Activated naive CD4-positive, alpha-beta T cell treated with anti-CD3 and anti-CD28 coated beads, Interleukin-2, amount 50 U/mL, for 16 hours (primary cell): ENCODE measurements around the gene NINJ1.

Source experiments
- DNase-seq: peaks from one replicate; pipeline ENCODE4 v3.0.0-alpha.2; 2020

The NINJ1 gene

GRCh38 chr9:93134015-93134739 lies at the start of gene NINJ1:
NINJ1 (minus strand) TSS chr9:93134251; CDS start chr9:93134217, 34 bp downstream.
- peak; percentile 90 for DNase-seq

DNA sequence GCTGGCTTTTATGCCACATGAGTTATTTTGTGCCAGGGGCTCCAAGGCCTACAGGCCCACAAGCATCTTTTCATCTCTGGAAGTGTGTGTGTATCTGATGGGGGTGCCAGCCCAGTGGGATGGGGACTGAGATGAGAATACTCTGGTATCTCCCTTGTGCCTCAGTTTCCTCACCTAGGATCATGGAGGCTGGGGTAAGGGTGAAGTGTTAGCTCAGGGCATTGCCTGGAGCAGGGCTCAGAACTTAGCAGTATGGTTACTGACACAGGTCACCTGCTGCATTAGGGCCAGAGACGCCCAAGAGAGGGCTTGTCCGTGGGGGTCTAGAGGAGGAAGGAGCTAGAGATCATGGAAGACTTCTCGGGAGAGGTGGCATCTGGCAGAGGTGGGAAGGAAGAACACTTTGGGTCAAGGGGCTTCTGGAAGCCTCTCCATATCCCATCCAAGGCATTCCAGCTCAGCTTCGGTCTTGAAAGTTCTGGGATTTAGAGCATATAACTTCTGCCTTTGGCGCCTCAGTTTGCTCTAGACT lies 49.1 kb upstream of the NINJ1 start:
- DNase-seq: no peak

DNA sequence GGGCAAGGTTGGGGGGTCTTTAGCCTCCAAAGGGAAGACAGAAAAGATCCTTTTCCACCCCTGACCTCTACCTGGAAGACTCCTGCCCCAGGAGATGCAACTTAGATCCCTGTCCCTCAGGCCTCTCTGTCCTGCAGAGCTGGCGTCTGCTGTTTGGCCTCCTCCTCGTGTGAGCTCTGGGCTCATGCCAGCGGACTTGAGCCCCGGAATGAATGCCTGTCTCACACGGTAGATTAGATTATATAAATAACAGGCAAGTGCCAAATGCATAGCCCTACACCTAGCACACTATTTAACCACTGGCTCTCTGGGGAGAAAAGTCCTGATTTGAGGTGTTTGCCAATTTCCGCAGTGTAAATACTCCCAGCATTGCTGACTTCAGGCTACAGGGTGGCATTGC lies 48.5 kb upstream of the NINJ1 start:
- DNase-seq: no peak

GRCh38 chr9:93181672-93182435 lies 47.8 kb upstream of the NINJ1 start:
- no peak for DNase-seq

- DNase-seq: no peak
These were observed 46.9 kb upstream of the NINJ1 start for GRCh38 chr9:93180938-93181337.

DNA sequence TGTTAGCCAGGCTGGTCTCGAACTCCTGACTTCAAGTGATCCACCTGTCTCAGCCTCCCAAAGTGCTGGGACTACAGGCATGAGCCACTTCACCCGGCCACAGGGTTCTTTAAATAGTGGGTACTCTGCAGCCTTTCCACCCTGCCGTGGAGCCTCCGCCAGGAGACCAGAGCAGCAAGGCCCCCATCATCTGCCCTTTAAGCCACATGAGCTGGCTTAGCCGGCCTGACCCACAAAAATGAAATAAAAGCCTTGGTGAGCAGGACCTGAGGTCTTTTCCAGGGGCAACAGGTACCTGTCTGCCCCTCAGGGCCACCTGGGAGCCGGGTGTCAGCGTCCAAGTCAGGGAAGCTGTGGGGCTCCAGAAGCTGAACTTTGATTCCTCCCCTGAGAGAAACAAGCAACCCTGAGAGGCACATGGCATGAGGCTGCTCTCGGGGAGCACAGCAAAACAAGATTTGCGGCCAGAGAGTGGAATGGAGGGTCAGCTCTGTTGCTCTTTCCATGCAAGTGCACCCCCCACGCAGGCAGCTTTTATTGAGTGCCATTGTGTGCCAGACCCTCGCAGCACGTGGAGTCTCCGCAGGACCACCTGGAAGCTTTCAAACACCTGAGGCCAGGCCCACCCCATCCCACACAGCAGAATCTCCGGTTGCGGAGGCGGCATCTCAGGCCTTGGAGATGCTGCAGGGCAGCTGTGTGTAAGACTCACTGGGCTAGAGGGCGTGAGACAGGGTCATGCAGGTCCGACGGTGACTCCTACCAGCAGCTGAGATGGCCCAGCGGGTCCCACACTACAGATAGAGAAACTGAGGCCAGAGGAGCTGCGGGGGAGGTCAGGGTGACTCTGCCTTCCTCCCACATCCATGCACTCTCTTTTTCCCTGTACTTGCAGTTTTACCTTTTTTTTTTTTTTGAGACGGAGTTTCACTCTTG lies 45.1 kb upstream of the NINJ1 start:
- no peak for DNase-seq

DNA sequence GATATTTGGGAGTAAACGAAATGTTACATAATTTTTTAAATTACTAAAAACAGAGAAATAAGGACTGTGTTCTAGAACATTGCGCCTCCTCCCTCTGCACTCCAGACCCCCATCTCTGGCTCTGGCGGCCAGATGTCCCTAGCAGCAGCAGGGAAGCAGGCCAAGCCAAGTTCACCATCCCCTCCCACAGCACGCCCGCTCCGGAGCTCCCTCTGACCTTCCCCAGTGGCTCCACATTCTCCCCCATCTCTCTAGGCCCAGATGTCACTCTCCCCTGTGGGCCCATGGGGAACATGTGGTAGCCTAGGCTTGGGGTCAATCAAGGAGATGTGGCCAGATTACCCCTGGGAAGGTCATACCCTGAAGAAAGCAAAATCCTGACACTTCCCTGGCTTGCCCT lies 43.6 kb upstream of the NINJ1 start:
- DNase-seq: no peak

DNA sequence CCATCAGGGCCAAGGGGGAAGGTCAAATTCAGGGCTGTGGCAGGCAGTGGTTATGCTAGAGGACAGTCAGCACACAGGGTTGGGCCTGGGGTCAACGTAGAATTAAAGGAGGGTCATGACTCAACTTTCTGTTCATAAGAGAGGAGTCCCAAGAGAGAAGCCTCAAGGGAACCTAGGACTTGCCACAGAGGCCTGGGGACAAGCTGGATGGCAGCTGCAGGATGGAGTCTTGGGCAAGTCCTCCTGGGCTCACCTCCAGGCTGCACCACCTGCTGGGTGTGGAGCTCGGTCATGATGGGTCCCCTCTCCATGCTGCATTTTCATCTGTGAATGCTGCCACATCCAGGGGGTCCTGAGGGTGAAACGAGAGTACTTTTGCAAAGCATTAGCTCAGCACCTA lies 40.9 kb upstream of the NINJ1 start:
- DNase-seq: no peak

DNA sequence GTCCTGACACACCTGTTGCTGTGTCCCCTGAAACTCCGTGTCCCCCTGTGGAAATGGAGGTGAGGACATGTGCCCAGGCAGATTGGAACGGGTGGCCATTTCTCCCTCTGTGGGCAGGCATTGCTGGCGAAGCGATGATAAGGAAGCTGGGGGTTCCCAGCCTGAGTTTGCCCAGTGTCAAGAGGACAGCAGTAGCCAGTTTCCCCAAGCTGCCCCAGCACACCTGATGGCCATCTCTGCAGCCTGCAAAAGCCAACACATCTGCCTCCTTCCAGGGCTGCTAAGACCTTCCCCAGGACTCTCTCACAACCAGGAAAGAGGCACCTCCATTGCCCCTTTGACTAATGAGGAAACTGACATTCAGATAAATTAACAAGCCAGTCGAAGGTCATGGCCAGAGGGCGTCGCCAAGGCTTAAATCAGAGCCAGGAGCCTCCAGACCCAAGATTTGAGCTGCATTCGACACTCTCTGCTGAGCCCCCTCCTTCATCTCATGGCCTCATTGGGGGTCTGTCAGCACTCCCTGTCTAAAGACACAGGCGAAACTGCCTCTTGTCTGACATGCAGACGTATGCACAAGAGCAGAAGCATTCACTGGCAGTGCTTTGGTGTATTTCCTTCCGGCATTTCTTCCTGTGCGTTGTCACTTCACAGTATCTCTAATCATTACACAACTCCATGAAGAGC lies 39.5 kb upstream of the NINJ1 start:
- no peak for DNase-seq

DNA sequence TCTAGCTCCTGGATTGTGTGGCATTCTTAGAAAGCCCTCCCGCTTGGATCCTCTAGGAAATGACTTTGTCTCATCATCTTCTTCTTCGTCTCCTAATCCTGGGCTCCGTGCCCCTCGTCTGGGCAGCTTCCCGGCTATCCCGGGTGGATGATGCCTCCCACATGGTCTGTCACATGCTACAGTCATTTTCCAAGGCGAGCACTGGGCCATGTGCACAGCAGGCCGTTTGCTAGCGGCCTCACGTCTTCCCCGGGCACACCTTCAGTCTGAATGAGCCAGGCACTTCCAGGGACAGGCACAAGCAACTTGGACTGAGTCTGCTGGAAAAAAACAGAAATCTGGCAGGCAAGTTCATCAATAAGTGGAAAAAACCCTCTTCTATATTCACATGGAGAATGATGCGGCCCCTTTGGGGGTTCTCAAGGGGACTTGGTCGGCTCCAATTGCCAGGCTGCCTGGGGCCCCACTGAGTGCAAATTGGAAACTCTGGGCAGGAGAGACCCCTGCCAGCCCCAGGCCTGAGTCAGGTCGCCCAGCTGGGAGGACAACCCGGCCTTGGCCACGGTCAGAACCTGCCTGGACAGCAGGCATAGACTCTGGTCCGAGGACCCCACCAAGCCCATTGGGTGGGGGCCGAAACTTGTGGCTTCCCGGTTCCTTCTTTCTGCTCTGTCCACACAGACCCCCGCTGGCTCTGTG lies 38.8 kb upstream of the NINJ1 start:
- no peak for DNase-seq

DNA sequence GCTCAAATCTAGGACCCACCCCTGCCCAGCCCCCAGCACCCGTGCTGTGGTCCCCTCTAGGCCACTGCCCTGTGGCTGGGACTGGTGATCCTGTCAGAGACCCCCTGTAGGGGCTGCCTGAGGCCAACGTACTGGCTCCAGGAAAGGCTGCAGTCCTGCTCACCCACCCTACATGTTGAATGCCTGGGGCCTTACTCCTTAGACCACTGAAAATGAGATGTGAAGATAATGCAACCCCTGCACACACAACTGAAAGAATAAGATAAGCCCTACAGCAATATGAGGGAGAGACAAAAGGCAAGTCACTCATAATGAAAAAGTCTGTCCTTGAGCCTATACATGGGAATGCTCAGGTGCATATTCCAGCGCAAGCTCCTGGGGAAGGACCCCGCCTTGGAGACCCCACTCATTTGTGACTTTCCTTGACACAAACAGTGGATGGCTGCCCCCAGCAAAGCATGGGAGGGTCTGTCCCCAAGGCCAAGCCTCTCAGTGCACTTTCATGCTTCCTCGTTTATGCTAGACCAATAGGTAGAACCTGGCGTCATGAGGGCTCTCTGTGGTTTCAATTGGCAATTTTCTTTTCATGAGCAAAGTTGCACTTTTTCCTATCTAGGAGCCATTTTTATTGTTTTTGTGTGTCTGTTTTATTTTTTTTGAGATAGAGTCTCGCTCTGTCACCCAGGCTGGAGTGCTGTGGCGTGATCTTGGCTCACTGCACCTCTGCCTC lies 37.4 kb upstream of the NINJ1 start:
- no peak for DNase-seq

- DNase-seq: no peak
These were observed 36.5 kb upstream of the NINJ1 start for GRCh38 chr9:93170571-93170970.

- no peak for DNase-seq
These were observed 35.4 kb upstream of the NINJ1 start for GRCh38 chr9:93169444-93169843.

DNA sequence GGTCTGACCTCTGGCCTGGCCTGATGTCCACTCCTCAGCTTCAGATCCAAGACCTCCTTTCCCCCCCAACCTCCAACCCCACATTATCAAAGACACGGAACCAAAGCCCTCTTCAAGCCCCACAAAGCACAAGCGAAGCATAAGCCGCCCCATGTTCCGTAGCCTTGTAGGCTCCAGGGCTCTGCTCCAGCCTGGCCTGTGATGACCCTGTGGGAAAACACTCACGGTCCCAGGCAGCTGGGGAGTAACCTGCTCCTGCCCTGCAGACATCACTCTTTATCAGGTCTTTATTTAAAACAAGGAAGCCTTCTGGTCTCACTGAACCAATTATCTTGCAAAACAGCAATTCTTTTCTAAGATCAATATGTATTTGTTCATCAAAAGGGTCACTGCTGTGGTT lies 34.5 kb upstream of the NINJ1 start:
- DNase-seq: no peak

GRCh38 chr9:93167838-93168237 lies 33.8 kb upstream of the NINJ1 start:
- no peak for DNase-seq

DNA sequence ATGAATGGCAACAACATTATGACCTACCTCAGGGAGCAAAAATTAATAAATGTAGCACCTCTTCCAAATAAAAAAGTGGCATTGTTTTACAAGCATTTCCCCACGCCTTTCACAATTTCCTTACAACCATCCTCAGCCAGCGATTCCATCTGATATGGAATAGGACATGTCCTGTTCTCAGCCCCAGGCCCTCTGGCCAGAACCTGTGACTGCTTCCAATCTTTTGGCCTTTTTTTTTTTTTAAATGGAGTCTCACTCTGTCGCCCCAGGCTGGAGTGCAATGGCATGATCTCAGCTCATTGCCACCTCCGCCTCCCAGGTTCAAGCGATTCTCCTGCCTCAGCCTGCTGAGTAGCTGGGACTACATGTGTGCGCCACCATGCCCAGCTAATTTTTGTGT lies 33.1 kb upstream of the NINJ1 start:
- no peak for DNase-seq

GRCh38 chr9:93166699-93167098 lies 32.6 kb upstream of the NINJ1 start:
- DNase-seq: no peak

DNA sequence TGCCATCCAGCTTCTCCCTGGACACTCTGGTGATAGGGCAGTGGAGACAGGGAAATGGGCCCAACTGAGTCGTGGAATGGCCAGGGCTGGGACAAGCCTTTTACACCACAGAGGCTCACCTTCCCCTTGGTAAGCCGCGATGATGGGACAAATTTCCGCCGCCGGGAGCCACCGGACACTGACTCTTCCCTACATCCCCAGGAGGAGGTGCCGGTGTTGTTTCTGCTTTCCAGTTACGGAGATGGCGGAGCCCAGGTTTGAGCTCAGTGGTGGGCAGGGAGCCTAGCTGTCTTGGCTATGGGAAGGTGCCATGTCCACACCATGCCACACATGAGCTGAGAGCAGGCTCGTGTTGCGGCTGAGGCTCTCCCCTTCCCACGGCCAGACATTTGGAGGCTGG lies 30.0 kb upstream of the NINJ1 start:
- DNase-seq: no peak

GRCh38 chr9:93161786-93162562 lies 27.9 kb upstream of the NINJ1 start:
- DNase-seq: no peak
